ENCODE measurements around the gene LYPD6B. TPM values are rescaled to one million over a fixed set of nuclear protein-coding genes. Genes with fewer than 3 reads are reported as not detected.

LYPD6B gene
- polyA plus RNA-seq, 1 of the 3 experiments (the other 2 are of a cell fraction) = 18.2 TPM

DNA sequence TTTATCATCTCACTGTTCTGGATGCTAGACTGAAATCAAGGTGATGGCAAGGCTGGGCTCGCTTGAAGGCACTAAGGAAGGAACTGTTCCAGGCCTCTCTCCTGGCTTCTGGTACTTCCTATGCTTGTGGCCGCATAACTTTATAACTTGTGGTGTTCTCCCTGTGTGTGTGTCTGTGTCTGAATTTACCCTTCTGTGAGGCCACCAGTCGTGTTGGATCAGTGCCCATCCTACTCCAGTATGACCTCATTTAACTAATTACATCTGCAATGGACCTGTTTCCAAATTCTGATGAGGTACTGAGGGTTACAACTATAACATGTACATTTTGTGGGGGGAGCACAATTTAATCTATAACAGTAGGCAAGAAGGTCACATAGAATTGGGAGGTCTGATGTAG lies 41.6 kb downstream of the LYPD6B start:
- no peaks in the 10 kb centered on the region for H4K20me1 ChIP-seq (ENCODE audit: insufficient read depth)
- H3K27ac ChIP-seq (ENCODE audit: low read depth in 2 of 2, low read length in 1 of 2) = no peak overlapping the region
- 64% methylated on average over 3 of the region's 3 CpGs for WGBS (ENCODE audit: low lambda C conversion rate)
- no peaks in the 10 kb centered on the region for H3K27me3 ChIP-seq (ENCODE audit: insufficient read depth)
- POLR2A ChIA-PET = no interaction called here
- peaks cover 16 to 37% of the 10 kb centered on the region in 2 experiments; a peak in 3 of 4 replicates for H3K4me1 ChIP-seq (ENCODE audit: control insufficient read depth in 1 of 2, insufficient read depth in 2 of 2, low read depth in 1 of 2, low read length in 1 of 2)
- H3K36me3 ChIP-seq (replicated peaks in 1 of 2; ENCODE audit: control insufficient read depth in 1 of 2, insufficient read depth in 2 of 2, low read length in 1 of 2) = no peaks in the 10 kb centered on the region
- H2AFZ ChIP-seq (ENCODE audit: low read depth) = no peak overlapping the region
- CTCF ChIA-PET = interaction anchor here (0.6 kb wide), 1 partner anchor 203 kb away, joined by 4 read pairs; no protein-coding TSS in a partner anchor
- no peaks in the 10 kb centered on the region for H3F3A ChIP-seq (replicated peaks; ENCODE audit: insufficient read depth)
- TF ChIP-seq NFIC (IDR thresholded peaks at IDR 0.05; ENCODE audit: borderline replicate concordance) = peak; percentile 45; the same call in 1 of the 2 replicates
- no peak for TF ChIP-seq RXRA (IDR thresholded peaks at IDR 0.05; ENCODE audit: borderline replicate concordance, low read depth)
- H3K4me2 ChIP-seq = no peak overlapping the region
- H3K9me3 ChIP-seq = no peaks in the 10 kb centered on the region
- no peaks in the 10 kb centered on the region for H3K79me2 ChIP-seq (ENCODE audit: insufficient read depth)
- H3K4me3 ChIP-seq (ENCODE audit: low read depth in 2 of 2, low read length in 1 of 2) = no peak overlapping the region
- DNase-seq = no peak
- no peak overlapping the region for H3K9ac ChIP-seq
- H3K9me2 ChIP-seq = no peaks in the 10 kb centered on the region

- ChIA-PET CTCF (interaction anchor here (0.6 to 1.2 kb wide), 2 partner anchors 64 to 480 kb away, joined by 3 to 4 read pairs; no protein-coding TSS in a partner anchor), POLR2A (no interaction called here)
- peak; percentile 28 for DNase-seq
- Histone ChIP-seq H3K9me2 (no peaks in the 10 kb centered on the region), H3K4me2 (no peak overlapping the region), H4K20me1 (ENCODE audit: insufficient read depth) (no peaks in the 10 kb centered on the region), H3K27me3 (ENCODE audit: insufficient read depth) (no peaks in the 10 kb centered on the region), H3K4me3 (ENCODE audit: low read depth in 2 of 2, low read length in 1 of 2) (no peak overlapping the region), H3K27ac (ENCODE audit: low read depth in 2 of 2, low read length in 1 of 2) (no peak overlapping the region), H3F3A (replicated peaks; ENCODE audit: insufficient read depth) (no peaks in the 10 kb centered on the region), H3K9me3 (no peaks in the 10 kb centered on the region), H3K4me1 (ENCODE audit: control insufficient read depth in 1 of 2, insufficient read depth in 2 of 2, low read depth in 1 of 2, low read length in 1 of 2) (peaks cover 13 to 37% of the 10 kb centered on the region in 2 experiments; a peak in 3 of 4 replicates), H2AFZ (ENCODE audit: low read depth) (no peak overlapping the region), H3K79me2 (ENCODE audit: insufficient read depth) (no peaks in the 10 kb centered on the region), H3K36me3 (replicated peaks in 1 of 2; ENCODE audit: control insufficient read depth in 1 of 2, insufficient read depth in 2 of 2, low read length in 1 of 2) (no peaks in the 10 kb centered on the region), H3K9ac (no peak overlapping the region)
- TF ChIP-seq TCF12 (IDR thresholded peaks at IDR 0.05) (no peak), GABPA (IDR thresholded peaks at IDR 0.05; ENCODE audit: low read depth) (no peak), MXI1 (IDR thresholded peaks at IDR 0.05; ENCODE audit: low read depth, low read length) (no peak), REST (IDR thresholded peaks at IDR 0.05; ENCODE audit: low read depth, low read length) (no peak), FOXJ3 (CRISPR knock-in tag; IDR thresholded peaks at IDR 0.05) (no peak)
- 71% methylated on average over 1 of the region's 1 CpG for WGBS (ENCODE audit: low lambda C conversion rate)
Observed at GRCh38 chr2:149080971-149081370, 42.5 kb downstream of the LYPD6B start.

DNA sequence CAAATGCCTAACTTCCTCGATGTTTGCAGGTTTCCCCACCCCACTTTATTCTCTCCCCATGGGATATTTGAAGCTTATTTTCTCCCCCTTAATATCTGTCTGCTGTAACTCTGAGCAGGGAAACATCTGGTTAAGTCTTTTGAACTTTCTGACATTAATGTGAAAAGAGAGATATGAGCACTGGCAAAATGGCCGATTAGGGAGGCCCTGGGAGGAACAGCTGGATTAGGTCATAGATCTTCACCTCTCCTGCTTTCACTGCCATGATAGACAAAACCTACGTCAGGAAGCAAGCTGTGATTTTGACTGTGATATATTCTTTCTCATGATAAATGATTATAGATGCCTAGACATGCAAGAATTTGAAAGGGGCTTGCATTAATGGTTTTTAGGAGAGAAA lies 43.6 kb downstream of the LYPD6B start:
- Histone ChIP-seq H2AFZ (ENCODE audit: low read depth) (no peak overlapping the region), H3K4me1 (ENCODE audit: control insufficient read depth in 1 of 2, insufficient read depth in 2 of 2, low read depth in 1 of 2, low read length in 1 of 2) (peaks cover 6 to 29% of the 10 kb centered on the region in 2 experiments; a peak in 3 of 4 replicates), H3K27ac (ENCODE audit: low read depth in 2 of 2, low read length in 1 of 2) (no peak overlapping the region), H3F3A (replicated peaks; ENCODE audit: insufficient read depth) (no peaks in the 10 kb centered on the region), H3K36me3 (replicated peaks in 1 of 2; ENCODE audit: control insufficient read depth in 1 of 2, insufficient read depth in 2 of 2, low read length in 1 of 2) (no peaks in the 10 kb centered on the region), H3K9ac (no peak overlapping the region), H3K9me3 (no peaks in the 10 kb centered on the region), H3K9me2 (no peaks in the 10 kb centered on the region), H4K20me1 (ENCODE audit: insufficient read depth) (no peaks in the 10 kb centered on the region), H3K4me2 (no peak overlapping the region), H3K27me3 (ENCODE audit: insufficient read depth) (no peaks in the 10 kb centered on the region), H3K4me3 (ENCODE audit: low read depth in 2 of 2, low read length in 1 of 2) (no peak overlapping the region), H3K79me2 (ENCODE audit: insufficient read depth) (no peaks in the 10 kb centered on the region)
- POLR2A ChIA-PET = no interaction called here
- WGBS (ENCODE audit: low lambda C conversion rate) = 37% methylated on average over 3 of the region's 3 CpGs
- DNase-seq = no peak
- TF ChIP-seq CHD2 (IDR thresholded peaks at IDR 0.05; ENCODE audit: low read length, partially characterized antibody) (no peak), GATA2 (CRISPR knock-in tag; IDR thresholded peaks at IDR 0.05) (no peak), TEAD4 (IDR thresholded peaks at IDR 0.05; ENCODE audit: borderline replicate concordance, insufficient read depth) (no peak), EZH2phosphoT487 (IDR thresholded peaks at IDR 0.05; ENCODE audit: borderline replicate concordance, low read depth) (no peak), ELF1 (IDR thresholded peaks at IDR 0.05) (no peak), NFIC (IDR thresholded peaks at IDR 0.05; ENCODE audit: borderline replicate concordance) (no peak), MXI1 (IDR thresholded peaks at IDR 0.05; ENCODE audit: low read depth, low read length) (no peak), TCF12 (IDR thresholded peaks at IDR 0.05) (no peak), RXRA (IDR thresholded peaks at IDR 0.05; ENCODE audit: borderline replicate concordance, low read depth) (no peak), TAF1 (IDR thresholded peaks at IDR 0.05; ENCODE audit: borderline replicate concordance, low read depth, low read length) (no peak)
- TF ChIP-seq, protein P1, sequence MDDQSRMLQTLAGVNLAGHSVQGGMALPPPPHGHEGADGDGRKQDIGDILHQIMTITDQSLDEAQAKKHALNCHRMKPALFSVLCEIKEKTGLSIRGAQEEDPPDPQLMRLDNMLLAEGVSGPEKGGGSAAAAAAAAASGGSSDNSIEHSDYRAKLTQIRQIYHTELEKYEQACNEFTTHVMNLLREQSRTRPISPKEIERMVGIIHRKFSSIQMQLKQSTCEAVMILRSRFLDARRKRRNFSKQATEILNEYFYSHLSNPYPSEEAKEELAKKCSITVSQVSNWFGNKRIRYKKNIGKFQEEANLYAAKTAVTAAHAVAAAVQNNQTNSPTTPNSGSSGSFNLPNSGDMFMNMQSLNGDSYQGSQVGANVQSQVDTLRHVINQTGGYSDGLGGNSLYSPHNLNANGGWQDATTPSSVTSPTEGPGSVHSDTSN (IDR thresholded peaks at IDR 0.05) = no peak
- CTCF ChIA-PET = interaction anchor here (1.1 kb wide), 2 partner anchors 10 to 64 kb away, joined by 3 read pairs; no protein-coding TSS in a partner anchor

Measured in SK-N-SH (cell line).